ENCODE measurements around the gene STX11.

GRCh38 chr6:144179828-144180227 is 29.5 kb downstream of the STX11 start:
- TF ChIP-seq, protein P1, sequence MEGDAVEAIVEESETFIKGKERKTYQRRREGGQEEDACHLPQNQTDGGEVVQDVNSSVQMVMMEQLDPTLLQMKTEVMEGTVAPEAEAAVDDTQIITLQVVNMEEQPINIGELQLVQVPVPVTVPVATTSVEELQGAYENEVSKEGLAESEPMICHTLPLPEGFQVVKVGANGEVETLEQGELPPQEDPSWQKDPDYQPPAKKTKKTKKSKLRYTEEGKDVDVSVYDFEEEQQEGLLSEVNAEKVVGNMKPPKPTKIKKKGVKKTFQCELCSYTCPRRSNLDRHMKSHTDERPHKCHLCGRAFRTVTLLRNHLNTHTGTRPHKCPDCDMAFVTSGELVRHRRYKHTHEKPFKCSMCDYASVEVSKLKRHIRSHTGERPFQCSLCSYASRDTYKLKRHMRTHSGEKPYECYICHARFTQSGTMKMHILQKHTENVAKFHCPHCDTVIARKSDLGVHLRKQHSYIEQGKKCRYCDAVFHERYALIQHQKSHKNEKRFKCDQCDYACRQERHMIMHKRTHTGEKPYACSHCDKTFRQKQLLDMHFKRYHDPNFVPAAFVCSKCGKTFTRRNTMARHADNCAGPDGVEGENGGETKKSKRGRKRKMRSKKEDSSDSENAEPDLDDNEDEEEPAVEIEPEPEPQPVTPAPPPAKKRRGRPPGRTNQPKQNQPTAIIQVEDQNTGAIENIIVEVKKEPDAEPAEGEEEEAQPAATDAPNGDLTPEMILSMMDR (IDR thresholded peaks at IDR 0.05 in 2 of 3, conservative IDR thresholded peaks at IDR 0.05 in 1 of 3; ENCODE audit: control insufficient read depth in 2 of 3, extremely low read depth in 1 of 3, insufficient read depth in 1 of 3, low read depth in 3 of 3, low read length in 3 of 3) = no peak
- no peak for TF ChIP-seq SUPT20H (IDR thresholded peaks at IDR 0.05; ENCODE audit: borderline replicate concordance, control insufficient read depth, low read depth, low read length)
- TF ChIP-seq USF1 (IDR thresholded peaks at IDR 0.05; ENCODE audit: borderline replicate concordance, extremely low read length, insufficient read depth, low read depth, low read length) = no peak
- no peak for TF ChIP-seq POLR2AphosphoS5 (IDR thresholded peaks at IDR 0.05; ENCODE audit: low read length)

Data from GM12878 (cell line).